H1 (cell line): ENCODE results near the gene UGT1A6. TPM values are rescaled to one million over a fixed set of nuclear protein-coding genes. Genes with fewer than 3 reads are reported as not detected.

ENCODE experiments used
- CTCF ChIA-PET: fragments of 300-600 bp; sonication (Branson Sonifier 250); formaldehyde crosslinking; loops from one replicate; lab custom pipeline; 2021; ENCODE audit not compliant: partially characterized antibody; lab: Charles Lee
- POLR2A ChIA-PET: fragments of 300-600 bp; sonication (Branson Sonifier 250); formaldehyde crosslinking; loops from one replicate; lab custom pipeline; 2021; ENCODE audit warnings: inconsistent platforms; ENCODE audit not compliant: partially characterized antibody; lab: Charles Lee
- DNase-seq, 2 experiments: peaks; one replicate each; pipeline versions ENCODE4 v3.0.0 to v3.0.0-alpha.2; 2010 to 2022; ENCODE audit warnings: low spot score in 2 of 2, low read depth in 1 of 2, mixed read lengths in 1 of 2
- FAIRE-seq: peaks from 2 replicates; lab custom pipeline; 2011; peaks lifted over from hg19 to GRCh38; lab: Jason Lieb, UNC
- H2AFZ ChIP-seq: 2 replicates; pipeline ENCODE4 v1.8.1; 2012; ENCODE audit warnings: low read length, inconsistent platforms
- H2AK5ac ChIP-seq: 2 replicates; pipeline ENCODE4 v1.6.1; 2013; ENCODE audit warnings: low read depth, low read length
- H2BK120ac ChIP-seq: replicated peaks from 2 replicates; pipeline ENCODE3; 2013; ENCODE audit warnings: low read depth, low read length, inconsistent platforms
- H2BK12ac ChIP-seq: 2 replicates; pipeline ENCODE4 v1.6.1; 2013; ENCODE audit warnings: low read depth, low read length
- H2BK15ac ChIP-seq: 2 replicates; pipeline ENCODE4 v1.6.1; 2013; ENCODE audit warnings: low read length
- H2BK20ac ChIP-seq: 2 replicates; pipeline ENCODE4 v1.6.1; 2013; ENCODE audit warnings: low read length
- H2BK5ac ChIP-seq: 2 replicates; pipeline ENCODE4 v1.6.1; 2013; ENCODE audit warnings: low read depth, low read length
- H3K14ac ChIP-seq: 2 replicates; pipeline ENCODE4 v1.6.1; 2013; ENCODE audit warnings: inconsistent platforms; ENCODE audit not compliant: insufficient read length
- H3K18ac ChIP-seq: 2 replicates; pipeline ENCODE4 v1.6.1; 2013; ENCODE audit warnings: low read length; ENCODE audit errors: extremely low read depth
- H3K23ac ChIP-seq: 2 replicates; pipeline ENCODE4 v1.6.1; 2013; ENCODE audit warnings: inconsistent platforms; ENCODE audit not compliant: insufficient read length
- H3K23me2 ChIP-seq: 2 replicates; pipeline ENCODE4 v1.6.1; 2013; ENCODE audit warnings: low read depth, low read length
- H3K27ac ChIP-seq: 2 replicates; pipeline ENCODE4 v1.6.1; 2011; ENCODE audit warnings: low read depth, low read length, inconsistent platforms
- H3K27me3 ChIP-seq, 4 experiments: replicated peaks in 1 of 4; 1 replicate in 1 of 4; 2 replicates in 3 of 4; pipeline versions ENCODE4 v1.6.1 to v1.8.1; 2011 to 2013; ENCODE audit warnings: low read length in 3 of 4, mild to moderate bottlenecking in 3 of 4, inconsistent platforms in 2 of 4, mixed read lengths in 2 of 4, moderate library complexity in 1 of 4; ENCODE audit not compliant: control insufficient read depth in 3 of 4, insufficient read depth in 3 of 4; ENCODE audit errors: extremely low read depth in 1 of 4
- H3K36me3 ChIP-seq, 4 experiments: 2 replicates each; pipeline versions ENCODE4 v1.6.1 to v1.8.1; 2011 to 2013; ENCODE audit warnings: mild to moderate bottlenecking in 4 of 4, low read length in 3 of 4, moderate library complexity in 2 of 4, control low read depth in 1 of 4, inconsistent platforms in 1 of 4; ENCODE audit not compliant: insufficient read depth in 4 of 4, control insufficient read depth in 2 of 4
- H3K4ac ChIP-seq: replicated peaks from 2 replicates; pipeline ENCODE3; 2013; ENCODE audit warnings: low read length, low read depth, mixed read lengths, inconsistent platforms; ENCODE audit not compliant: insufficient read length
- H3K4me1 ChIP-seq, 4 experiments: replicated peaks in 1 of 4; 1 replicate in 1 of 4; 2 replicates in 3 of 4; pipeline versions ENCODE4 v1.6.1 to v1.8.1; 2011 to 2013; ENCODE audit warnings: low read length in 3 of 4, inconsistent platforms in 2 of 4, mixed read lengths in 1 of 4; ENCODE audit not compliant: insufficient read depth in 4 of 4, control insufficient read depth in 3 of 4
- H3K4me2 ChIP-seq, 2 experiments: 2 replicates each; pipeline versions ENCODE4 v1.6.1 to v1.8.1; 2011 to 2013; ENCODE audit warnings: low read depth in 2 of 2, low read length in 2 of 2, control low read depth in 1 of 2, inconsistent platforms in 1 of 2, mild to moderate bottlenecking in 1 of 2; ENCODE audit not compliant: insufficient read depth in 1 of 2
- H3K4me3 ChIP-seq, 4 experiments: fragments of 200-600, 300-600 bp in 1 of 4; sonication (generic), shearing (Covaris generic), sonication (Bioruptor Twin) in 1 of 4; 2 replicates each; pipeline versions ENCODE4 v1.5.1 to v1.8.1; 2011 to 2016; ENCODE audit warnings: low read length in 4 of 4, low read depth in 3 of 4, control low read depth in 2 of 4, inconsistent platforms in 2 of 4, mild to moderate bottlenecking in 2 of 4, mixed read lengths in 1 of 4, moderate library complexity in 1 of 4; ENCODE audit not compliant: insufficient read depth in 2 of 4; ENCODE audit errors: extremely low read depth in 1 of 4
- H3K56ac ChIP-seq: replicated peaks from 2 replicates; pipeline ENCODE3; 2013; ENCODE audit warnings: low read depth, mild to moderate bottlenecking, mixed read lengths, low read length, inconsistent platforms; ENCODE audit not compliant: insufficient read length
- H3K79me1 ChIP-seq: 2 replicates; pipeline ENCODE4 v1.6.1; 2013; ENCODE audit warnings: low read depth, low read length, control low read depth
- H3K79me2 ChIP-seq, 2 experiments: 2 replicates each; pipeline versions ENCODE4 v1.6.1 to v1.8.1; 2012 to 2013; ENCODE audit warnings: low read length in 2 of 2, mild to moderate bottlenecking in 2 of 2, inconsistent platforms in 1 of 2; ENCODE audit not compliant: insufficient read depth in 2 of 2, control insufficient read depth in 1 of 2
- H3K9ac ChIP-seq, 4 experiments: replicated peaks in 1 of 4; 1 replicate in 1 of 4; 2 replicates in 3 of 4; pipeline versions ENCODE4 v1.6.1 to v1.8.1; 2011 to 2013; ENCODE audit warnings: low read depth in 3 of 4, low read length in 3 of 4, control low read depth in 2 of 4, mild to moderate bottlenecking in 2 of 4, moderate library complexity in 2 of 4, inconsistent platforms in 1 of 4; ENCODE audit errors: extremely low read depth in 1 of 4
- H3K9me3 ChIP-seq, 2 experiments: 2 replicates each; pipeline versions ENCODE4 v1.6.1 to v1.8.1; 2012 to 2013; ENCODE audit warnings: mild to moderate bottlenecking in 2 of 2, moderate library complexity in 2 of 2, control low read depth in 1 of 2, inconsistent platforms in 1 of 2, low read depth in 1 of 2, low read length in 1 of 2, mixed read lengths in 1 of 2; ENCODE audit not compliant: insufficient read depth in 2 of 2
- H4K20me1 ChIP-seq, 2 experiments: replicated peaks in 1 of 2; 2 replicates each; pipeline versions ENCODE3 to v1.8.1; 2011 to 2013; ENCODE audit warnings: inconsistent platforms in 2 of 2, low read length in 2 of 2, mild to moderate bottlenecking in 1 of 2; ENCODE audit not compliant: insufficient read depth in 2 of 2, control insufficient read depth in 1 of 2
- H4K5ac ChIP-seq: 2 replicates; pipeline ENCODE4 v1.6.1; 2013; ENCODE audit warnings: low read length, low read depth, mixed read lengths, inconsistent platforms; ENCODE audit not compliant: insufficient read length
- H4K8ac ChIP-seq: 2 replicates; pipeline ENCODE4 v1.8.0; 2013; ENCODE audit warnings: mild to moderate bottlenecking, moderate library complexity, low read length, inconsistent platforms; ENCODE audit not compliant: insufficient read depth; ENCODE audit errors: extremely low read depth
- H4K91ac ChIP-seq: replicated peaks from 2 replicates; pipeline ENCODE3; 2013; ENCODE audit warnings: low read length, mixed read lengths, inconsistent platforms; ENCODE audit not compliant: insufficient read length
- ATF2 ChIP-seq: IDR thresholded peaks from 2 replicates; pipeline ENCODE4 v1.6.1; 2012; ENCODE audit warnings: low read length, inconsistent platforms
- RAD21 ChIP-seq, 2 experiments: IDR thresholded peaks in 1 of 2; conservative IDR thresholded peaks in 1 of 2; 2 replicates each; pipeline ENCODE4 v1.6.1; 2011; ENCODE audit warnings: low read depth in 2 of 2, low read length in 2 of 2, improper control_type of control experiment in 1 of 2, inconsistent platforms in 1 of 2, mild to moderate bottlenecking in 1 of 2, moderate library complexity in 1 of 2
- SIRT6 ChIP-seq: IDR thresholded peaks from one replicate; pipeline ENCODE4 v1.7.1; 2012; ENCODE audit warnings: low read length, inconsistent platforms
- WGBS, 2 experiments: shearing (Covaris generic) in 1 of 2; methylation state at CpG; one replicate each; pipeline versions ENCODE4 v1.1.6 to v1.1.7; 2013 to 2015; ENCODE audit warnings: low lambda C conversion rate in 2 of 2, mixed read lengths in 2 of 2, inconsistent platforms in 1 of 2, low coverage in 1 of 2, missing lambda C conversion rate in 1 of 2; ENCODE audit not compliant: insufficient replicate concordance in 2 of 2, insufficient coverage in 1 of 2, insufficient read length in 1 of 2; ENCODE audit errors: extremely low coverage in 1 of 2, missing lambda C conversion rate in 1 of 2; 5-methylcytosine and 5-hydroxymethylcytosine counted together
- polyA plus RNA-seq, 7 experiments: library from polyadenylated mRNA; depleted of rRNA in 3 of 7; stranded (reverse) in 5 of 7; unstranded in 2 of 7; fragments of >200 nt in 5 of 7; fragments of 200-250 nt in 2 of 7; gene quantifications; 1 replicate in 5 of 7; 2 replicates in 1 of 7; 4 replicates in 1 of 7; pipeline versions ENCODE4 v1.2.1 to v1.2.3, GENCODE V29; 2011 to 2013; ENCODE audit warnings: missing spikeins in 2 of 7, mixed read lengths in 2 of 7
- total RNA-seq: library from RNA; stranded (reverse); fragmentation: NEBNext Ultra II Directional; extraction: Animal tissue kit (Norgen Biotek cat#: 25700); gene quantifications from 2 replicates; pipeline ENCODE4 v1.2.1, GENCODE V29; 2021

Gene UGT1A6
- total and polyA plus RNA-seq, 2 of the 8 experiments (the other 6 are each of a cell fraction or from before 2014, with no cell fraction given) = not detected

DNA sequence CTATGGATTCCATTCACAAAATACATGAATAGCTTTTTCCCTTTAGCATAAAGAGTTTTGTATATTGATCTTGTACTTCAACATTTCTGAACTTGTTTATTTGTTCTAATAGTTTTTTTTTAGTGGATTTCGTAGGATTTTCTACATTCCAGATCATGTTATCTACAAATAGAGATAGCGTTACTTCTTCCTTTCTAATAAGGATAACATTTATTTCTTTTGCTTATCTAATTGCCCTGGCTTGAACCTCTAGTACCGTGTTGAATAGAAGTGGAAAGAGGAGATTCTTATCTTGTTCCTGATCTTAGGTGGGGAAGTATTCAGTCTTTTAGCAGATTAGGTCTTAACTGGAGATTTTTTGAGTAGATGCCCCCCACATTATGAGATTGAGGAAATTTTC is 9.5 kb downstream of the UGT1A6 start:
- Histone ChIP-seq H3K36me3 (no peaks in the 10 kb centered on the region), H3K4me2 (no peak overlapping the region), H2AK5ac (no peak overlapping the region), H3K18ac (no peak overlapping the region), H3K9me3 (no peaks in the 10 kb centered on the region), H2BK20ac (no peak overlapping the region), H4K5ac (no peak overlapping the region), H3K27ac (no peak overlapping the region), H3K23ac (no peak overlapping the region), H3K79me1 (no peaks in the 10 kb centered on the region), H4K8ac (no peak overlapping the region), H3K9ac (no peak overlapping the region), H4K20me1 (no peaks in the 10 kb centered on the region), H3K14ac (no peak overlapping the region), H3K23me2 (no peaks in the 10 kb centered on the region), H3K4me3 (no peak overlapping the region), H2BK12ac (no peak overlapping the region), H2BK120ac (no peak overlapping the region), H3K56ac (no peak overlapping the region), H3K4me1 (peaks cover 0 to 4% (median 0%) of the 10 kb centered on the region in 4 experiments; a peak in 1 of 7 replicates), H3K27me3 (no peaks in the 10 kb centered on the region), H3K4ac (no peak overlapping the region), H2BK5ac (no peak overlapping the region), H2AFZ (no peak overlapping the region), H4K91ac (no peak overlapping the region), H2BK15ac (no peak overlapping the region), H3K79me2 (no peaks in the 10 kb centered on the region)
- no peak for TF ChIP-seq RAD21 (IDR thresholded peaks at IDR 0.05 in 1 of 2, conservative IDR thresholded peaks at IDR 0.05 in 1 of 2; ENCODE audit: low read depth in 2 of 2, low read length in 2 of 2)
- no peak for TF ChIP-seq ATF2
- no peak for TF ChIP-seq SIRT6
- FAIRE-seq (no peak), DNase-seq (no peak)
- POLR2A ChIA-PET = no interaction called here
- CTCF ChIA-PET = no interaction called here
- WGBS, 2 experiments = 88% methylated on average over 3 of the region's 3 CpGs; no CpG with 5 or more reads in 1 of the 2 experiments
